ENCODE measurements around the gene HMGCS1. TPM values are rescaled to one million over a fixed set of nuclear protein-coding genes. Genes with fewer than 3 reads are reported as not detected.

HMGCS1 gene
- total and polyA plus RNA-seq, 2 of the 8 experiments (the other 6 are each of a cell fraction or from before 2014, with no cell fraction given): 63.6 to 236 TPM

DNA sequence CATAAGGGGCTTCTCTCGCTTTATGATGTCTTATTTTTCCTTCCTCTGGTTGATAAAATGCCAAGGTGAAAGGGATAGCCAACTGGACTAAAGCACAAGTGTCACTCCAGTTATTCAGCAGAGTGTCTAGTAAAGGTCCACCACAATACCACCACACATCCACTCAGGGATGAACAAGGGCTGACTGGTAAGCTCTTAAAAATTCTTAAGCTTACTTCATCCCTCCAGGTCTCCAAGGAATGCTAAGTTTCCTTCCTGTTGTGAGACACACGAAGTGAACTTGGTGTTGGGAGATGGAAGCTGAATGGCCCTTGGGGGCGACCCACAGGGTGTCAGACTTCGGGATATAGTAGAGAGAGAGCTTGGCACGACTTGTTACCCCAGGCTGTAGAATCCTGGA lies 3.2 kb upstream of the HMGCS1 start:
- Histone ChIP-seq H3K4me2 (ENCODE audit: insufficient read depth in 1 of 2, low read depth in 2 of 2, low read length in 2 of 2) (no peak overlapping the region), H2BK20ac (ENCODE audit: low read length) (no peak overlapping the region), H3K27me3 (replicated peaks in 1 of 4; ENCODE audit: control insufficient read depth in 3 of 4, extremely low read depth in 1 of 4, insufficient read depth in 3 of 4, low read length in 3 of 4) (no peaks in the 10 kb centered on the region), H3K14ac (ENCODE audit: insufficient read length) (no peak overlapping the region), H3K79me1 (ENCODE audit: low read depth, low read length) (no peaks in the 10 kb centered on the region), H3K9me3 (ENCODE audit: insufficient read depth in 2 of 2, low read depth in 1 of 2, low read length in 1 of 2) (no peaks in the 10 kb centered on the region), H3K27ac (ENCODE audit: low read depth, low read length) (no peak overlapping the region), H3K56ac (replicated peaks; ENCODE audit: insufficient read length, low read depth, low read length) (no peak overlapping the region), H4K5ac (ENCODE audit: insufficient read length, low read depth, low read length) (no peak overlapping the region), H4K91ac (replicated peaks; ENCODE audit: insufficient read length, low read length) (no peak overlapping the region), H3K4ac (replicated peaks; ENCODE audit: insufficient read length, low read depth, low read length) (no peak overlapping the region), H3K18ac (ENCODE audit: extremely low read depth, low read length) (no peak overlapping the region), H3K4me1 (replicated peaks in 1 of 4; ENCODE audit: control insufficient read depth in 3 of 4, insufficient read depth in 4 of 4, low read length in 3 of 4) (peaks cover 0 to 7% (median 5%) of the 10 kb centered on the region in 4 experiments; a peak in 5 of 7 replicates), H2BK15ac (ENCODE audit: low read length) (no peak overlapping the region), H4K8ac (ENCODE audit: extremely low read depth, insufficient read depth, low read length) (no peak overlapping the region), H4K20me1 (replicated peaks in 1 of 2; ENCODE audit: control insufficient read depth in 1 of 2, insufficient read depth in 2 of 2, low read length in 2 of 2) (peaks cover 5 to 13% of the 10 kb centered on the region in 2 experiments), H3K4me3 (ENCODE audit: extremely low read depth in 1 of 4, insufficient read depth in 2 of 4, low read depth in 3 of 4, low read length in 4 of 4) (no peak overlapping the region), H2AFZ (ENCODE audit: low read length) (no peak overlapping the region), H3K36me3 (ENCODE audit: control insufficient read depth in 2 of 4, insufficient read depth in 4 of 4, low read length in 3 of 4) (peaks cover 0 to 6% (median 0%) of the 10 kb centered on the region in 4 experiments; a peak in 1 of 8 replicates), H2BK5ac (ENCODE audit: low read depth, low read length) (no peak overlapping the region), H3K23ac (ENCODE audit: insufficient read length) (no peak overlapping the region), H2BK12ac (ENCODE audit: low read depth, low read length) (no peak overlapping the region), H3K9ac (replicated peaks in 1 of 4; ENCODE audit: extremely low read depth in 1 of 4, low read depth in 3 of 4, low read length in 3 of 4) (no peak overlapping the region), H3K23me2 (ENCODE audit: low read depth, low read length) (peaks cover 2% of the 10 kb centered on the region), H2AK5ac (ENCODE audit: low read depth, low read length) (no peak overlapping the region), H3K79me2 (ENCODE audit: control insufficient read depth in 1 of 2, insufficient read depth in 2 of 2, low read length in 2 of 2) (peaks cover 15 to 18% of the 10 kb centered on the region in 2 experiments), H2BK120ac (replicated peaks; ENCODE audit: low read depth, low read length) (no peak overlapping the region)
- POLR2A ChIA-PET (ENCODE audit: partially characterized antibody): interaction anchor here (1.6 kb wide), 1 partner anchor 10 kb away, joined by 3 read pairs; no protein-coding TSS in a partner anchor
- CTCF ChIA-PET (ENCODE audit: partially characterized antibody): interaction anchor here (0.8 to 1.5 kb wide), 2 partner anchors 22 to 83 kb away, joined by 3 to 4 read pairs; no protein-coding TSS in a partner anchor
- FAIRE-seq (no peak), DNase-seq (ENCODE audit: low read depth in 1 of 2, low spot score in 2 of 2) (no peak)
- 87% methylated on average over 5 of the region's 5 CpGs; no CpG with 5 or more reads in 1 of the 2 experiments for WGBS, 2 experiments (ENCODE audit: extremely low coverage in 1 of 2, insufficient coverage in 1 of 2, insufficient read length in 1 of 2, insufficient replicate concordance in 2 of 2, low coverage in 1 of 2, low lambda C conversion rate in 2 of 2, missing lambda C conversion rate in 1 of 2)
- TF ChIP-seq POU5F1 (IDR thresholded peaks at IDR 0.05; ENCODE audit: low read depth, low read length): no peak
- no peak for TF ChIP-seq BCL11A (IDR thresholded peaks at IDR 0.05; ENCODE audit: low read depth in 2 of 2, low read length in 2 of 2)
- no peak for TF ChIP-seq SP2 (IDR thresholded peaks at IDR 0.05; ENCODE audit: low read length)
- no peak for TF ChIP-seq NANOG (IDR thresholded peaks at IDR 0.05; ENCODE audit: insufficient read depth, low read depth, low read length, poor library complexity, severe bottlenecking)
- TF ChIP-seq EGR1 (IDR thresholded peaks at IDR 0.05; ENCODE audit: borderline replicate concordance, low read depth, low read length): no peak
- TF ChIP-seq RFX5 (IDR thresholded peaks at IDR 0.05; ENCODE audit: borderline replicate concordance, low read depth, low read length): no peak

Data from H1 (cell line).